ENCODE data around the gene WIZ. TPM values are rescaled to one million over a fixed set of nuclear protein-coding genes. Genes with fewer than 3 reads are reported as not detected.

Gene WIZ
- total and polyA plus RNA-seq, 2 experiments from 2014 or later: 8.9 to 39.5 TPM

DNA sequence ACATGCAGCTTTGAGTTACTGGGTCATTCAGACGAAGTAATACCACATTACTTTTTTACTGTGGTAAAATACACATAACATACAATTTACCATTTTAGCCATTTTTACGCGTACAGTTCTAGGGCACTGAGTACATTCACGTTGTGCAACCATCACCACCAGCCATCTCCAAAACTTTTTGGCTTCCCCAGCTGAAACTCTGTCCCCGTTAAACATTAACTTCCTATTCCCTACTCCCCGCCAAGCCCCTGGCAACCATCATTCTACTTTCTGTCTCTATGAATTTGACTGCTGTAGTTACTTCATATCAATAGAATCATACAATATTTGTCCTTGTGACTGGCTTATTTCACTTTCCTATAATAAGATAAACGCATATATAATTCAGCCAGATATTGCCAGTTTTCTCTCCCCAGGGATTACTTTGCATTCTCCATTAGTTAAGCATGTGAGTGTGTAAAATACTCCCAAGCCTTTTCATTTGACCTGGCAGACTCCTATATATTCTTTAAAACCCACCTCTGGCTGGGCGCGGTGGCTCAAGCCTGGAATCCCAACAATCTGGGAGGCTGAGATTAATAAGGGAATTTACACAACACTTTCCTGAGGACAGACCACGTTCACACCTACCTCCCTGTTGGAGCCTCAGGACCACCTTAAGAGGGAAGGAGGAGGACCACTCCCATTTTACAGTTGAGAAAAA, 48.6 kb upstream of the WIZ start:
- no peak overlapping the region for H3K27ac Mint-ChIP-seq
- Histone ChIP-seq H3K4me2 (no peak overlapping the region), H3K9me2 (ENCODE audit: insufficient read depth) (no peaks in the 10 kb centered on the region), H3K4me1 (ENCODE audit: insufficient read depth) (no peaks in the 10 kb centered on the region), H3K36me3 (ENCODE audit: insufficient read depth) (no peaks in the 10 kb centered on the region), H3K27me3 (ENCODE audit: insufficient read depth) (no peaks in the 10 kb centered on the region), H4K20me1 (replicated peaks; ENCODE audit: insufficient read depth) (no peaks in the 10 kb centered on the region), H3K79me2 (replicated peaks; ENCODE audit: insufficient read depth) (no peaks in the 10 kb centered on the region), H3K27ac (ENCODE audit: low read depth) (no peak overlapping the region), H3F3A (replicated peaks; ENCODE audit: low read depth) (no peaks in the 10 kb centered on the region), H3K4me3 (no peak overlapping the region), H2AFZ (no peak overlapping the region)
- peaks cover 77% of the 10 kb centered on the region for H3K9me3 Mint-ChIP-seq
- no peaks in the 10 kb centered on the region for H3K4me1 Mint-ChIP-seq
- peaks cover 33% of the 10 kb centered on the region for H3K36me3 Mint-ChIP-seq (ENCODE audit: low read depth)
- TF ChIP-seq CREB1 (CRISPR knock-in tag; IDR thresholded peaks at IDR 0.05; ENCODE audit: low read depth): no peak
- H3K4me3 Mint-ChIP-seq: no peak overlapping the region
- ATAC-seq: no peak
- DNase-seq (ENCODE audit: low spot score): no peak
- H3K27me3 Mint-ChIP-seq (ENCODE audit: insufficient read depth, low read depth, poor library complexity): peaks cover 6% of the 10 kb centered on the region

DNA sequence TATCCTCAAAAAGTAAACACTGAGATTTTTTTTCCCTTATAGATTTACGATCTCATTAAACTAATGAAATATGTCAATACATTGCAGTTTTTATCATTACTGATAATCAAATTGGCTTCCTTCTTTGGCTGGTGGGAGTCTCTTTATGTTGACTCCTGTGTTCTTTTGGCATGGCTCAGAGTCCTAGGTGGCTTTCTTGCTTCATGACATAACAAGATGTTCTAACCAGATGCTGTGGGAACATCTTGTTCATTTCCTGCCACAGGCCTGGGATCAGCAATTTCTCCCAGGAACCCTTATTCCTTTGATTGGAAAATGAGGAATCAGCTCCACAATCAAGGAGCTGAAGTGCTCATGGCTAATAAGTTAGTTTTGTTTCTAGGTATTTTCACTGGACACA, 45.4 kb upstream of the WIZ start:
- ATAC-seq (no peak), DNase-seq (ENCODE audit: low spot score) (no peak)
- Histone ChIP-seq H3K4me3 (no peak overlapping the region), H3K79me2 (replicated peaks; ENCODE audit: insufficient read depth) (no peaks in the 10 kb centered on the region), H3F3A (replicated peaks; ENCODE audit: low read depth) (no peaks in the 10 kb centered on the region), H4K20me1 (replicated peaks; ENCODE audit: insufficient read depth) (no peaks in the 10 kb centered on the region), H3K9me2 (ENCODE audit: insufficient read depth) (no peaks in the 10 kb centered on the region), H3K27ac (ENCODE audit: low read depth) (no peak overlapping the region), H3K36me3 (ENCODE audit: insufficient read depth) (no peaks in the 10 kb centered on the region), H3K4me2 (no peak overlapping the region), H3K27me3 (ENCODE audit: insufficient read depth) (no peaks in the 10 kb centered on the region), H2AFZ (no peak overlapping the region), H3K4me1 (ENCODE audit: insufficient read depth) (no peaks in the 10 kb centered on the region)
- Mint-ChIP-seq H3K36me3 (ENCODE audit: low read depth) (peaks cover 24% of the 10 kb centered on the region), H3K27me3 (ENCODE audit: insufficient read depth, low read depth, poor library complexity) (no peaks in the 10 kb centered on the region), H3K4me3 (no peak overlapping the region), H3K27ac (no peak overlapping the region), H3K4me1 (no peaks in the 10 kb centered on the region), H3K9me3 (peaks cover 59% of the 10 kb centered on the region)
- TF ChIP-seq ZNF114 (CRISPR knock-in tag; IDR thresholded peaks at IDR 0.05) (no peak), EZH2 (IDR thresholded peaks at IDR 0.05; ENCODE audit: low read depth, unreplicated experiment) (no peak), JUNB (IDR thresholded peaks at IDR 0.05; ENCODE audit: unreplicated experiment) (no peak), POLR2AphosphoS5 (IDR thresholded peaks at IDR 0.05; ENCODE audit: low read depth) (no peak), STAT1 (IDR thresholded peaks at IDR 0.05; ENCODE audit: unreplicated experiment) (no peak), NANOG (IDR thresholded peaks at IDR 0.05; ENCODE audit: borderline replicate concordance) (no peak)
- TF ChIP-seq, protein P1, sequence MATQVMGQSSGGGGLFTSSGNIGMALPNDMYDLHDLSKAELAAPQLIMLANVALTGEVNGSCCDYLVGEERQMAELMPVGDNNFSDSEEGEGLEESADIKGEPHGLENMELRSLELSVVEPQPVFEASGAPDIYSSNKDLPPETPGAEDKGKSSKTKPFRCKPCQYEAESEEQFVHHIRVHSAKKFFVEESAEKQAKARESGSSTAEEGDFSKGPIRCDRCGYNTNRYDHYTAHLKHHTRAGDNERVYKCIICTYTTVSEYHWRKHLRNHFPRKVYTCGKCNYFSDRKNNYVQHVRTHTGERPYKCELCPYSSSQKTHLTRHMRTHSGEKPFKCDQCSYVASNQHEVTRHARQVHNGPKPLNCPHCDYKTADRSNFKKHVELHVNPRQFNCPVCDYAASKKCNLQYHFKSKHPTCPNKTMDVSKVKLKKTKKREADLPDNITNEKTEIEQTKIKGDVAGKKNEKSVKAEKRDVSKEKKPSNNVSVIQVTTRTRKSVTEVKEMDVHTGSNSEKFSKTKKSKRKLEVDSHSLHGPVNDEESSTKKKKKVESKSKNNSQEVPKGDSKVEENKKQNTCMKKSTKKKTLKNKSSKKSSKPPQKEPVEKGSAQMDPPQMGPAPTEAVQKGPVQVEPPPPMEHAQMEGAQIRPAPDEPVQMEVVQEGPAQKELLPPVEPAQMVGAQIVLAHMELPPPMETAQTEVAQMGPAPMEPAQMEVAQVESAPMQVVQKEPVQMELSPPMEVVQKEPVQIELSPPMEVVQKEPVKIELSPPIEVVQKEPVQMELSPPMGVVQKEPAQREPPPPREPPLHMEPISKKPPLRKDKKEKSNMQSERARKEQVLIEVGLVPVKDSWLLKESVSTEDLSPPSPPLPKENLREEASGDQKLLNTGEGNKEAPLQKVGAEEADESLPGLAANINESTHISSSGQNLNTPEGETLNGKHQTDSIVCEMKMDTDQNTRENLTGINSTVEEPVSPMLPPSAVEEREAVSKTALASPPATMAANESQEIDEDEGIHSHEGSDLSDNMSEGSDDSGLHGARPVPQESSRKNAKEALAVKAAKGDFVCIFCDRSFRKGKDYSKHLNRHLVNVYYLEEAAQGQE (IDR thresholded peaks at IDR 0.05; ENCODE audit: unreplicated experiment): no peak
- TF ChIP-seq, protein P2, sequence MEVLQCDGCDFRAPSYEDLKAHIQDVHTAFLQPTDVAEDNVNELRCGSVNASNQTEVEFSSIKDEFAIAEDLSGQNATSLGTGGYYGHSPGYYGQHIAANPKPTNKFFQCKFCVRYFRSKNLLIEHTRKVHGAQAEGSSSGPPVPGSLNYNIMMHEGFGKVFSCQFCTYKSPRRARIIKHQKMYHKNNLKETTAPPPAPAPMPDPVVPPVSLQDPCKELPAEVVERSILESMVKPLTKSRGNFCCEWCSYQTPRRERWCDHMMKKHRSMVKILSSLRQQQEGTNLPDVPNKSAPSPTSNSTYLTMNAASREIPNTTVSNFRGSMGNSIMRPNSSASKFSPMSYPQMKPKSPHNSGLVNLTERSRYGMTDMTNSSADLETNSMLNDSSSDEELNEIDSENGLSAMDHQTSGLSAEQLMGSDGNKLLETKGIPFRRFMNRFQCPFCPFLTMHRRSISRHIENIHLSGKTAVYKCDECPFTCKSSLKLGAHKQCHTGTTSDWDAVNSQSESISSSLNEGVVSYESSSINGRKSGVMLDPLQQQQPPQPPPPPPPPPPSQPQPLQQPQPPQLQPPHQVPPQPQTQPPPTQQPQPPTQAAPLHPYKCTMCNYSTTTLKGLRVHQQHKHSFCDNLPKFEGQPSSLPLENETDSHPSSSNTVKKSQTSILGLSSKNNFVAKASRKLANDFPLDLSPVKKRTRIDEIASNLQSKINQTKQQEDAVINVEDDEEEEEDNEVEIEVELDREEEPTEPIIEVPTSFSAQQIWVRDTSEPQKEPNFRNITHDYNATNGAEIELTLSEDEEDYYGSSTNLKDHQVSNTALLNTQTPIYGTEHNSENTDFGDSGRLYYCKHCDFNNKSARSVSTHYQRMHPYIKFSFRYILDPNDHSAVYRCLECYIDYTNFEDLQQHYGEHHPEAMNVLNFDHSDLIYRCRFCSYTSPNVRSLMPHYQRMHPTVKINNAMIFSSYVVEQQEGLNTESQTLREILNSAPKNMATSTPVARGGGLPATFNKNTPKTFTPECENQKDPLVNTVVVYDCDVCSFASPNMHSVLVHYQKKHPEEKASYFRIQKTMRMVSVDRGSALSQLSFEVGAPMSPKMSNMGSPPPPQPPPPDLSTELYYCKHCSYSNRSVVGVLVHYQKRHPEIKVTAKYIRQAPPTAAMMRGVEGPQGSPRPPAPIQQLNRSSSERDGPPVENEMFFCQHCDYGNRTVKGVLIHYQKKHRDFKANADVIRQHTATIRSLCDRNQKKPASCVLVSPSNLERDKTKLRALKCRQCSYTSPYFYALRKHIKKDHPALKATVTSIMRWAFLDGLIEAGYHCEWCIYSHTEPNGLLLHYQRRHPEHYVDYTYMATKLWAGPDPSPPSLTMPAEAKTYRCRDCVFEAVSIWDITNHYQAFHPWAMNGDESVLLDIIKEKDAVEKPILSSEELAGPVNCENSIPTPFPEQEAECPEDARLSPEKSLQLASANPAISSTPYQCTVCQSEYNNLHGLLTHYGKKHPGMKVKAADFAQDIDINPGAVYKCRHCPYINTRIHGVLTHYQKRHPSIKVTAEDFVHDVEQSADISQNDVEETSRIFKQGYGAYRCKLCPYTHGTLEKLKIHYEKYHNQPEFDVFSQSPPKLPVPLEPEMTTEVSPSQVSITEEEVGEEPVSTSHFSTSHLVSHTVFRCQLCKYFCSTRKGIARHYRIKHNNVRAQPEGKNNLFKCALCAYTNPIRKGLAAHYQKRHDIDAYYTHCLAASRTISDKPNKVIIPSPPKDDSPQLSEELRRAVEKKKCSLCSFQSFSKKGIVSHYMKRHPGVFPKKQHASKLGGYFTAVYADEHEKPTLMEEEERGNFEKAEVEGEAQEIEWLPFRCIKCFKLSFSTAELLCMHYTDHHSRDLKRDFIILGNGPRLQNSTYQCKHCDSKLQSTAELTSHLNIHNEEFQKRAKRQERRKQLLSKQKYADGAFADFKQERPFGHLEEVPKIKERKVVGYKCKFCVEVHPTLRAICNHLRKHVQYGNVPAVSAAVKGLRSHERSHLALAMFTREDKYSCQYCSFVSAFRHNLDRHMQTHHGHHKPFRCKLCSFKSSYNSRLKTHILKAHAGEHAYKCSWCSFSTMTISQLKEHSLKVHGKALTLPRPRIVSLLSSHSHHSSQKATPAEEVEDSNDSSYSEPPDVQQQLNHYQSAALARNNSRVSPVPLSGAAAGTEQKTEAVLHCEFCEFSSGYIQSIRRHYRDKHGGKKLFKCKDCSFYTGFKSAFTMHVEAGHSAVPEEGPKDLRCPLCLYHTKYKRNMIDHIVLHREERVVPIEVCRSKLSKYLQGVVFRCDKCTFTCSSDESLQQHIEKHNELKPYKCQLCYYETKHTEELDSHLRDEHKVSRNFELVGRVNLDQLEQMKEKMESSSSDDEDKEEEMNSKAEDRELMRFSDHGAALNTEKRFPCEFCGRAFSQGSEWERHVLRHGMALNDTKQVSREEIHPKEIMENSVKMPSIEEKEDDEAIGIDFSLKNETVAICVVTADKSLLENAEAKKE (CRISPR knock-in tag; IDR thresholded peaks at IDR 0.05): no peak
